Smooth muscle cell (in vitro differentiated cells): ENCODE results near the gene AMIGO1. TPM values are rescaled to one million over a fixed set of nuclear protein-coding genes. Genes with fewer than 3 reads are reported as not detected.

ENCODE experiments used
- DNase-seq: peaks from one replicate; lab custom pipeline; 2025; ENCODE audit not compliant: unreplicated experiment; lab: John Stamatoyannopoulos, UW
- H2AFZ ChIP-seq: fragments of 200-600 bp; sonication (generic); 2 replicates; pipeline ENCODE4 v1.6.0; 2016; ENCODE audit warnings: antibody characterized with exemption, low read depth, mild to moderate bottlenecking
- H3F3A ChIP-seq: fragments of 200-600 bp; sonication (generic); 2 replicates; pipeline ENCODE4 v1.6.0; 2017; ENCODE audit warnings: antibody characterized with exemption, low read depth
- H3K27ac ChIP-seq: fragments of 200-600 bp; sonication (generic); 2 replicates; pipeline ENCODE4 v1.5.1; 2016; ENCODE audit warnings: low read depth, mild to moderate bottlenecking
- H3K27me3 ChIP-seq: fragments of 200-600 bp; sonication (generic); 2 replicates; pipeline ENCODE4 v1.6.1; 2016; ENCODE audit warnings: low read depth, mild to moderate bottlenecking
- H3K36me3 ChIP-seq: fragments of 200-600 bp; sonication (generic); 2 replicates; pipeline ENCODE4 v1.5.1; 2016; ENCODE audit warnings: low read depth
- H3K4me1 ChIP-seq: fragments of 200-600 bp; sonication (generic); 2 replicates; pipeline ENCODE4 v1.5.1; 2016; ENCODE audit warnings: low read depth
- H3K4me2 ChIP-seq: fragments of 200-600 bp; sonication (generic); 2 replicates; pipeline ENCODE4 v1.6.0; 2016; ENCODE audit warnings: mild to moderate bottlenecking
- H3K4me3 ChIP-seq: fragments of 200-600 bp; sonication (generic); 2 replicates; pipeline ENCODE4 v1.5.1; 2016; ENCODE audit warnings: mild to moderate bottlenecking
- H3K79me2 ChIP-seq: fragments of 200-600 bp; sonication (generic); 2 replicates; pipeline ENCODE4 v1.6.0; 2016; ENCODE audit warnings: low read depth, mild to moderate bottlenecking
- H3K9ac ChIP-seq: fragments of 200-600 bp; sonication (generic); 2 replicates; pipeline ENCODE4 v1.6.0; 2016; ENCODE audit warnings: low read depth
- H3K9me3 ChIP-seq: fragments of 200-600 bp; sonication (generic); replicated peaks from 2 replicates; pipeline ENCODE4 v1.5.1; 2016; ENCODE audit warnings: low read depth
- H4K20me1 ChIP-seq: fragments of 200-600 bp; sonication (generic); 2 replicates; pipeline ENCODE4 v1.6.0; 2016; ENCODE audit warnings: low read depth
- CTCF ChIP-seq: fragments of 200-600 bp; sonication (generic); IDR thresholded peaks from 2 replicates; pipeline ENCODE4 v1.5.1; 2017; ENCODE audit warnings: borderline replicate concordance, mild to moderate bottlenecking, antibody characterized with exemption; ENCODE audit not compliant: insufficient read depth, poor library complexity, severe bottlenecking
- WGBS: methylation state at CpG from one replicate; pipeline ENCODE4 v1.1.7; 2016; ENCODE audit warnings: low lambda C conversion rate; 5-methylcytosine and 5-hydroxymethylcytosine counted together
- polyA plus RNA-seq: library from polyadenylated mRNA; unstranded; fragments of >200 nt; fragmentation: Nextera tagmentation; extraction: Ambion mirVana; gene quantifications from 2 replicates; pipeline ENCODE4 v1.2.1, GENCODE V29; 2016
- total RNA-seq: library from RNA; depleted of rRNA; stranded (reverse); fragments of >200 nt; gene quantifications from 2 replicates; pipeline ENCODE4 v1.2.3, GENCODE V29; 2014

The AMIGO1 gene
- total and polyA plus RNA-seq, 2 experiments from 2014 or later: 0.99 to 1.4 TPM

GRCh38 chr1:109508001-109508872, 1.3 kb downstream of the AMIGO1 start:
- Histone ChIP-seq H2AFZ (no peak overlapping the region), H3K9ac (no peak overlapping the region), H3F3A (no peaks in the 10 kb centered on the region), H3K4me3 (no peak overlapping the region), H3K9me3 (no peaks in the 10 kb centered on the region), H3K36me3 (no peaks in the 10 kb centered on the region), H4K20me1 (no peaks in the 10 kb centered on the region), H3K4me2 (no peak overlapping the region), H3K27me3 (peaks cover 29% of the 10 kb centered on the region), H3K79me2 (no peaks in the 10 kb centered on the region), H3K27ac (no peak overlapping the region), H3K4me1 (peaks cover 7% of the 10 kb centered on the region)
- TF ChIP-seq CTCF: no peak
- no peak for DNase-seq
- WGBS: 94% methylated on average over 25 of the region's 25 CpGs

- 90% methylated on average over 1 of the region's 1 CpG for WGBS
- Histone ChIP-seq H2AFZ (no peak overlapping the region), H3K9ac (no peak overlapping the region), H3K9me3 (no peaks in the 10 kb centered on the region), H3K4me3 (no peak overlapping the region), H3K79me2 (no peaks in the 10 kb centered on the region), H3K27me3 (peaks cover 2% of the 10 kb centered on the region), H3F3A (peaks cover 14% of the 10 kb centered on the region), H3K36me3 (no peaks in the 10 kb centered on the region), H3K27ac (no peak overlapping the region), H3K4me2 (no peak overlapping the region), H4K20me1 (peaks cover 5% of the 10 kb centered on the region), H3K4me1 (peaks cover 6% of the 10 kb centered on the region)
- TF ChIP-seq CTCF: no peak
- no peak for DNase-seq
Observed at GRCh38 chr1:109504974-109505373, 4.6 kb downstream of the AMIGO1 start.

GRCh38 chr1:109503935-109504334, 5.6 kb downstream of the AMIGO1 start:
- Histone ChIP-seq H3K9me3 (no peaks in the 10 kb centered on the region), H3K27ac (no peak overlapping the region), H3K4me3 (no peak overlapping the region), H3K4me1 (peaks cover under 1% of the 10 kb centered on the region), H3F3A (peaks cover 18% of the 10 kb centered on the region), H4K20me1 (peaks cover 12% of the 10 kb centered on the region), H3K9ac (no peak overlapping the region), H2AFZ (no peak overlapping the region), H3K4me2 (no peak overlapping the region), H3K36me3 (no peaks in the 10 kb centered on the region), H3K27me3 (no peaks in the 10 kb centered on the region), H3K79me2 (no peaks in the 10 kb centered on the region)
- TF ChIP-seq CTCF: no peak
- DNase-seq: no peak
- 88% methylated on average over 5 of the region's 5 CpGs for WGBS
